Activated CD4-positive, alpha-beta T cell treated with anti-CD3 and anti-CD28 coated beads, Interleukin-2, amount 50 U/mL, for 4 hours (primary cell): Measurements from ENCODE around the gene TMEM255B.
"Not testable (repeated sequence)": the region's sequence is repeated elsewhere in the genome, so short reads cannot be mapped to it uniquely, and the experiment has no call there.

Source experiments
- DNase-seq, 2 experiments: peaks; one replicate each; pipeline ENCODE4 v3.0.0-alpha.2; 2020

TMEM255B gene

GRCh38 chr13:113770441-113770840 lies 11.4 kb downstream of the TMEM255B start:
- DNase-seq: no peak

- no peak for DNase-seq
These were observed 11.9 kb downstream of the TMEM255B start for GRCh38 chr13:113770937-113771336.

- no peak for DNase-seq
These were observed 12.8 kb downstream of the TMEM255B start for GRCh38 chr13:113771709-113772331.

GRCh38 chr13:113774177-113775107 lies 15.4 kb downstream of the TMEM255B start:
- no peak for DNase-seq

GRCh38 chr13:113775451-113776145 lies 16.6 kb downstream of the TMEM255B start:
- no peak for DNase-seq

- DNase-seq: no peak
These were observed 17.5 kb downstream of the TMEM255B start for GRCh38 chr13:113776231-113777125.

GRCh38 chr13:113777311-113778260 lies 18.6 kb downstream of the TMEM255B start:
- no peak for DNase-seq

- no peak for DNase-seq
These were observed 22.5 kb downstream of the TMEM255B start for GRCh38 chr13:113781571-113781970.

GRCh38 chr13:113782472-113782871 lies 23.4 kb downstream of the TMEM255B start:
- DNase-seq: no peak

GRCh38 chr13:113783200-113783881 lies 24.3 kb downstream of the TMEM255B start:
- no peak for DNase-seq

GRCh38 chr13:113783966-113784644 lies 25.1 kb downstream of the TMEM255B start:
- DNase-seq: no peak

- no peak for DNase-seq
These were observed 25.6 kb downstream of the TMEM255B start for GRCh38 chr13:113784645-113785024.

- DNase-seq: no peak
These were observed 26.3 kb downstream of the TMEM255B start for GRCh38 chr13:113785051-113786010.

- no peak for DNase-seq
These were observed 27.3 kb downstream of the TMEM255B start for GRCh38 chr13:113786262-113786841.

GRCh38 chr13:113787694-113788093 lies 28.7 kb downstream of the TMEM255B start:
- no peak for DNase-seq

GRCh38 chr13:113788413-113789135 lies 29.5 kb downstream of the TMEM255B start:
- no peak for DNase-seq

- DNase-seq: no peak
These were observed 30.1 kb downstream of the TMEM255B start for GRCh38 chr13:113789167-113789566.

GRCh38 chr13:113789931-113790330 lies 30.9 kb downstream of the TMEM255B start:
- not testable (repeated sequence) for DNase-seq
